HS-27A (cell line): Measurements from ENCODE around the gene CLASP1.
A peak's percentile ranks its signal among the peaks of the same experiment; 100 is the strongest.
"Not testable (repeated sequence)": the region's sequence is repeated elsewhere in the genome, so short reads cannot be mapped to it uniquely, and the experiment has no call there.

Experiments
- DNase-seq: peaks from one replicate; pipeline ENCODE4 v3.0.0-alpha.2; 2012; ENCODE audit warnings: low read depth, missing footprints

The CLASP1 gene

DNA sequence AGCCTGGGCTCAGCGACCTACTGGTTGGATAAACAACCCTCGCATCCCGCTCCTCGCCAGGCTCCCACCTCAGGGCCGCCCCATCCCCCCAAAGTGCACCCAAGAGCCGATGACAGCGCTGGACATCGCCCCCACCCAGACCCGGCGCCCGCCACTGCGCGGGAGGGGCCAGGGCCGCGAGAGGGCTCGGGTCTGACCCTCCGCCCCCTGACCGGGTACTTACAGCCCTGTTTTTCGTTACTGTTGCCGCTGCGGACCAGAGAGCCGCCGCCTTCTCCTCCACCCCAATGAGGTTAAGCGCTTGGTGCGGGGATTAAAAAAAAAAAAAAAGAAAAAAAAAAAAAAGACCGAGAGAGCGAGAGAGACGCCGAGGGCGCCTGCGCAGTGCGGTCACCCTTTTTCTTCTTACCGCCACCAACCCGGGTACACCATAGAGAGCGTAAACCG, at the start of gene CLASP1:
TSS of gene CLASP1 (minus strand) at position 314 of the 447 bp plus-strand sequence. CDS start 43,567 bp downstream, outside the sequence.
- no peak for DNase-seq

DNA sequence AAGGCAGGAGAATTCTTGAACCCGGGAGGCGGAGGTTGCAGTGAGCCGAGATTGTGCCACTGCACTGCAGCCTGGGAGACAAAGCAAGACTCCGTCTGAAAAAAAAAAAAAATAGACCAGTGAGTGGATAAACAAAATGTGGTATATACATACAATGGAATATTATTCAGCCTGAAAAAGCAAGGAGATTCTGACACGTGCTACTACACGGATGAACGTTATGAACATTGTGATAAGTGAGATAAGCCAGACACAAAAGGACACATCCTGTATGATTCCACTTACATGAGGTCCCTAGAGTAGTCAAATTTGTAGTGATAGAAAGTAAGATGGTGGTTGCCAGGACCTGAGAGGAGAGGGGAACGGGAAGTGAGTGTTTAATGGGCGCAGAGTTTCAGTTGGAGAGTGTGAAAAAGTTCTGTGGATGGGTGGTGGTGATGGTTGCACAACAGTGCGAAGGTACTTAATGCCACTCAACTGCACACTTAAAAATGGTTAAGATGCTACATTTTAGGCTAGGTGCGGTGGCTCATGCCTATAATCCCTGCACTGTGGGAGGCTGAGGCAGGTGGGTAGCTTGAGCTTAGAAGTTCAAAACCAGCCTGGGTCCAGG, 49.2 kb upstream of the CLASP1 start:
- DNase-seq, result no peak

DNA sequence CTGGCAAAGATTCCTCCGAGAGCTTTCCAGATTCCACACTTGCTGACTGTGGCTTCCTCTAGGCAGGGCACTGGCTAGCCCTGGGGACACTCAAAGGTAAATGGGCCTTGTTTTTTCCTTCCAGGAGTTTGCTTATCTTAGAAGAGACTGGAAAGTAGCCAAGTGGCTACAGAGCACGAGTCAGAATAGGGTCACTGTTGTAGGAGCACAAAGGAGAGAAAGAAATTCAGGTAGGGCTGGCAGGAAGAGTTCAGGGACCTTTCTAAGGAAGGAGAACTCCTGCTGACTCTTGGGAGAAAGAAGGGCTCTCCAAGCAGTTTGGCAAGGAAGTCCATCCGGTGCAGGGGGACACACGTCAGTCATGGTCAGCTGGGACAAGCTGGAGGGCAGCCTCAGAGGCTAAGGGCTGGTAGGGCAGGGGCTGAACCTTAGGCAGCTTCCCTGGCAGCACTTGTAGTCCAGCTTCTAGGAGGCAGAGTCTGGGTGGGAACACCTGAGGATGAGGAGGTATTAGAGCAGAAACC, 47.9 kb upstream of the CLASP1 start:
- DNase-seq, result no peak

DNA sequence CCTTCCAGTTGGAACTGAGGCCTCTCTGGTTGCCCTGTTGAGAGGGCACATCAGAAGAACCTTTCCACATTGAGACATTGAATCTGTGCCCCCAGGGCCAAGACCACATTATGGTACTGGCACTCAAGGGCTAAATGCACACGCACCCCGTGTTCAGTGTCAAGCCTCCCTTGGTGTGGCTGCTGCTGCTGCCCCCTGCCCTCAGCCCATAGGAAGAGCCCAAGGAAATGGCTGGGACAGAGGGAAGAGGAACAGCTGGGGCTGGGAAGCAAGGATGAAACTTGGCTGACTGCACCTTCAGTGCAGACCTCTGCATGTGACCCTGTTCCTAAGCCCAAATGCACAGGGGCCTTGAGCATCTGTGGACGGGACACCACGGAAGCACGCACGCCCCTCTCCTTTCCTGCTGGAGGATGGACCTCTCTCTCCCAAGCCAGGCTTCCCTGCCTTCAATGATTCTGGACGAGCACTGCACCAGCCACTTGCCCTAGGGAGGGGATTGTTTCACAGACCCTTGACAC, 47.2 kb upstream of the CLASP1 start:
- no peak for DNase-seq

DNA sequence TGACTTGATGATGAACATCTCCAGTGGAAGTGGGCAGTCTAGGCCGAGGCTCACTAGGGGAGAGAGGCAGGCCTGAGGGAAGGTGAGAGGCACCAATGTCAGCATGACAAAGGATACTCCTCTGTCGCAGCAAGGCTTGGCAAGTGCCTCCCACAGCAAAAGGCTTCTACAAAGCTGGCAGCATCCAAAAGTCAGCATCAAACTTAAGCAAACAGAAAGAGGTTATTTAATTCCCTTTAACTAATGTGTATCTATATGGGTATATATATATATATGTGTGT, 45.8 kb upstream of the CLASP1 start:
- DNase-seq, result no peak

DNA sequence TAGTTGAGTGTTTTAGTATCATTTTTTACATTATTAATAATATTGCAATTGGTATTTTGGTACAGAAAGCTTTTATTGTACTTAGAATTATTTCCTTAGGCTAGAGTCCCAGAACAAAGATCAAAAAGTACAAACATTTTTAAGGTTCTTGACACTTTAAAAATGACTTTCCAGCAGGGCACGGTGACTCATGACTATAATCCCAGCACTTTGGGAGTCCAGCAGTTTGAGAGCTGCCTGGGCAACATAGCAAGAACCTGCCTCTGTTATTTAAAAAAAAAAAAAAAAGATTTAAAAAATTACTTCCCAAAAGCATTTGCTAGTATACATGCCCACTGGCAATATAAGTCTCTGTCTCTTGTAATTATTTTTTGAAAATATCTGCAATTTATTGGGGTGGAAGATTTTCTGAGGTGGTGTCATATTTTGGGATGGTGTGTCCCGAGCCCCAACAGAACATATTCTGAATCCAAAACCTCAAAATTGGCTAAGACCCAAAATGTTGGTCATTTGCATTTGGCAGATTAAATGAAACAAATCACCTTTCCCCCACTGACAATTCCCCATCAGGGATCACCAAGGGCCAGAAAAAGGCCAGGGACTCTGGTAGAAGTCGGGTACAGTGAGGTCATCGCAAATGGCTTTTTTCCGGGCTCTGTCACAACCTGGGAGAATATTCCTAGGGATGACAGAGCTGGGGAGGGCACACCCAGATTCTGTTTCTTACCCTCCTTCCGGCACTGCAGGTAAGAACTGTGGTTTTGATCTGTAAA, 45.3 kb upstream of the CLASP1 start:
- DNase-seq, result peak; percentile 43

DNA sequence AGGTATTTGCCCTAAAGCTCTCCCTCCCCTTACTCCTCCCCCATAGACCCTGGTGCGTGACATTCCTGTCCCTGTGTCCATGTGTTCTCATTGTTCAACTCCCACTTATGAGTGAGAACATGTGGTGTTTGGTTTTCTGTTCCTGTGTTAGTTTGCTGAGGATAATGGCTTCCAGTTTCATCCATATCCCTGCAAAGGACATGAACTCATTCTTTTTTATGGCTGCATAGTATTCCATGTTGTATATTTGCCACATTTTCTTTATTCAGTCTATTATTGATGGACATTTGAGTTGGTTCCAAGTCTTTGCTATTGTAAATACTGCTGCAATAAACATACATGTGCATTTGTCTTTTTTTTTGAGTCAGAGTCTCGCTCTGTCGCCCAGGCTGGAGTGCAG, 41.3 kb upstream of the CLASP1 start:
- DNase-seq, result not testable (repeated sequence)

DNA sequence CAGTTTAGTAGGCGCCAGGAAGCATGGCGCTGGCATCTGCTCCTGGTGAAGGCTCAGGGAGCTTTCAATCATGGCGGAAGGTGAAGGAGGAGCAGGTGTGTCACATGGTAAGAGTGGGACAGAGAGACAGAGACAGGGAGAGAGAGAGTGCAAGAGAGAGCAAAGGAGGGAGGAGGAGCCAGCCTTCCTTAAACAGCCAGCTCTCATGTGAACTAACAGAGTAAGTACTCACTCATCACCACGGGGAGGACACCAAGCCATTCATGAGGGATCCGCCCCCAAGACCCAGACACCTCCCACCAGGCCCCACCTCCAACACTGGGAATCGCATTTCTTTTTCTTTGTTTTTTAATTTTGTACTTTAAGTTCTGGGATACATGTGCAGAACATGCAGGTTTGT, 40.8 kb upstream of the CLASP1 start:
- no peak for DNase-seq

DNA sequence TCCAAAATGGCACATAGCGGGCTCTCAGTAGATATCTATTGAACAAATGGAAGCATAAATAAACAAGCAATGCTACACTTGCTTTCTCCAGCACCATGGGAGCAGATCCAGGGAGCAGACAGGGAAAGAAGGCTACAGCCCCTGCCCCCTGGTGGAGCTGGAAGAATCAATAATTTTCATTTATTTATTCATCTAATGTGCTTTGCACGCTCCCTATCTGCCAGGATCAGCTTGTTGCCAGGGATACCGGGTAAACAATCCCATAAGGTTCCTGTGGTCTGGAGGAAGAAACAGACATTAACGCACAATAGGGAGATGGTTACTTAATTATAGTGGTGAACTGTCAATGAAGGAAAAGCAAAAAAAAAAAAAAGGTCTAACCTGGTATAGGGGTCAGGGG, 40.1 kb upstream of the CLASP1 start:
- DNase-seq, result no peak

DNA sequence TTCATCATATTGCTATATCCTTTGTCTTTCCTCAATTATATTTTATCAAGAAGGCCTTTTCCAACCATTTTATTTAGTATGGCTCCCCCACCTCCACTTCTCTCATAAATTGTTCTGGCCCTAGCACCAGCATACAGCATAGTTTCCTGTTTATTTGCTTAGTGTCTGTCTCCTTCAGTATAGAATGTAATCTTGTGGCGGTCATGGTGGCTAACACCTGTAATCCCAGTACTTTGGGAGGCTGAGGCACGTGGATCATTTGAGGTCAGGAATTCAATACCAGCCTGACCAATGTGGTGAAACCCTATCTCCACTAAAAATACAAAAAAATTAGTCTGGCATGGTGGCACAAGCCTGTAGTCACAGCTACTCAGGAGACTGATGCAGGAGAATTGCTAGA, 39.6 kb upstream of the CLASP1 start:
- no peak for DNase-seq

DNA sequence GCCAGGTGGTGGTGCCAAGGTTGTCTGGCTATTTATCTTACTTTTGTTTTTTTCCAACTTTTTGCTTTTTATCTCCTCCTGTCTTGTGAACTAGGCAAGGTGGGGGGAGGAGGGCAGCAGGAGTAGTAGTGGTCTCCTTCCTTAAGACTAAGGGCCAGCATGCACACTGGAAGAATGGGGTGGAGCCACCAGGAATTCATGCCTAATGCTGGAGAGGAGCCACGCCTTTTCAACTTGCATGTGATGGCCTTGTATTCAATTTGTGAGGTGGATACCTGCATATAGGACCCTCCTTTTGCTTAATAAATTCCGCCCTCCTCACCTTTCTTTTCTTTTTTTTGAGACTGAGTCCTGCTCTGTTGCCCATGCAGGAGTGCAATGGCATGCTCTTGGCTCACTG, 37.6 kb upstream of the CLASP1 start:
- DNase-seq, result no peak

DNA sequence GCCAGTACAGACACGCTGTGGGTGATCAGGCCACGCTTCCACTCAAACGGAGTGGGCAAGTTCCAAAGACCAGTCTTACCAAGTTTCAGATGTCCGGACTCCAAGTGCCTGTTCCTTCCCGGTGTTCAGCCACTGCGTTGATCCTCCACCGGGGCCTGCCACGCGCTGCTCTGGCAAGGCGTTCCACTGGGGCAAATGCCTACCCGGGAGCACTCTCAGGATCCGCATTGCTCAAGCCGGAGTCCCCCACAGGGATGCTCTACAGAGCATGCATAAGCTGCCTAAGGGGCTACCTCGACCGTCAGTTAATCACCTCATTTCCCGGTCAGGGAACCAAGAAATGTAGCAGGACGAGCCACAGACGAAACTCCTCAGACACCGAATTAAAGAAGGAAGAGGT, 37.0 kb upstream of the CLASP1 start:
- no peak for DNase-seq

DNA sequence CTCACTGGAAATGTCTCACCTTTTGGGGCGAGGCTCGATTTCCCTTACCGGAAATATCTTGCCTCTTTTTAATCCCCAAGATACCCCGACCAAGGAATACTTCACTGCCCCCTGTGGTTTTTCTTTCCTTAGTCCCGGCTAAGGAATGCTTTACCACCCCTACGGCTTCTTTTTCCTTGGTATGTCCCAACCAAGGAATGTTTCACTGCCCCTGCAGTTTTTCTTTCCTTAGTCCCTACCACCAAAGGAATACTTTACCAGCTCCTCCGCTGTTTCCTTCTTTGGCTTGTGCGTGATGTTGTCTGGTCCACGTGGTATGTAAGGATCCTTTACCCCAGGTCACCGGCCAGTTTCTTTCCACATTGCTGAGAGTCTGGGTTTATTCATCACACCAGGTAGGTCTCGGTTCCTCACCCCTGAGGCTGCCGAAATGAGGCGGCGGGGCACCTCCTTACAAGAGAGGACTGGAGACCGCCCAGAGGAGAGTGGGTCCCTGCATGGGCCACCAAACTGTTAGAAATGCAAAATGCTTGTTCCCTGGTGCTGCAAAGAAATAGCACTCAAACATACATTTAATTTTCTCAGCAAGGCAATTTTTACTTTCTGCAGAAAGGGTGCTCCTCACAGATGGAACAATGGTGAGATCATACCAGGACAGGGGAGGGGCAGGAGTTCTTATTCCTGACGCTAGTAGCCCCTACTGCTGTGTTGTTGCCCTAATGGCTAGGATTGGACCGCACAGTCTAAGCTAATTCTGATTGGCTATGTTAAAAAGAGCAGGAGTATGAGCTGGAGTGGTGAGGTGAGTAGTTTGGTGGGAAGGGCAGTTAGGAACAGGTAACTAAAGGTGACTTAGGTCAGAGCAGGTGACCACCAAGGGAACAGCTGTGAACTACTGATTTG, 33.4 kb upstream of the CLASP1 start:
- DNase-seq, result no peak

DNA sequence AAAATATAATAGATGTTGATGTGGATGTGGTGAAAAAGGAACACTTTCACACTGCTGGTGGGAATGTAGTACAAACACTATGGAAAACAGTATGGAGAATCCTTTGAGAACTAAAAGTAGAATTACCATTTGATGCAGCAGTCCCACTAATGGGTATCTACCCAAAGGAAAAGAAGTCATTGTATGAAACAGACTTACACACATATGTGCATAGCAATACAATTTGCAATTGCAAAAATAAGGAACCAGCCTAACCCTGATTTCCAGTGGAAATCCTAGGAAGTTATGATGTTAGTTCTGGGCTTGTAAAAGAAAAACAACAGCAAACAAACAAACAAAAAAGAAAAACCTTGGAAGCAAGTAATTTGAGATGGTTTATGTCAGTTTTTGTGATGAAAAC, 28.6 kb upstream of the CLASP1 start:
- DNase-seq, result no peak

DNA sequence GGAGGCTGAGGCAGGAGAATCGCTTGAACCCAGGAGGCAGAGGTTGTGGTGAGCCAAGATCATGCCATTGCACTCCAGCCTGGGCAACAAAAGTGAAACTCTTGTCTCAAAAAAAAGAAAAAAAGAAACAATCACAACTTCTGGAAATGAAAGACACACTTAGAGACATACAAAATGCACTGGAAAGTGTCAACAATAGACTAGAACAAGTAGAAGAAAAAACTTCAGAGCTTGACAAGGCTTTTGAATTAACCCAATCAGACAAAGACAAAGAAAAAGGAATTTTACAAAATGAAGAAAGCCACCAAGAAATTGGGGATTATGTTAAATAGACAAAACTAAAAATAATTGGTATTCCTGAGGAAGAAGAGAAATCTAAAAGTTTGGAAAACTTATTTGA, 22.4 kb upstream of the CLASP1 start:
- DNase-seq, result not testable (repeated sequence)

DNA sequence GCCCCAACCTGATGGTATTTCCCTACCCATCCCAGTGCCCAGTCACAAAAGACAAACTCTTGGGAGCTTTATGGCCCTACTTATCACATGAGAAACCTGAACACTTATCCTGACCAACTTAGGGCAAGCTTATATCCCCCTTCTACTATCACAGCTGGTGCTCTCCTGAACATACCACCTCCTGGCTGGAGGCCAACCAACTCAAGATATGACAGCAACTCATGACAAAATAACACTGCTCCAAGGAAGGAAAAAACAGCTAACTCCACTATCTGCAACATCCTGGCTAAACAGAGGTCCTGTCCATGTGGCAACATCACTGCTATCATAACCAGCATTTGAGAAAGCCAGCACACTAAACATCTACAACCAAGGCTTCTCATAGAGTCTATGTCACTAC, 20.9 kb upstream of the CLASP1 start:
- DNase-seq, result no peak

DNA sequence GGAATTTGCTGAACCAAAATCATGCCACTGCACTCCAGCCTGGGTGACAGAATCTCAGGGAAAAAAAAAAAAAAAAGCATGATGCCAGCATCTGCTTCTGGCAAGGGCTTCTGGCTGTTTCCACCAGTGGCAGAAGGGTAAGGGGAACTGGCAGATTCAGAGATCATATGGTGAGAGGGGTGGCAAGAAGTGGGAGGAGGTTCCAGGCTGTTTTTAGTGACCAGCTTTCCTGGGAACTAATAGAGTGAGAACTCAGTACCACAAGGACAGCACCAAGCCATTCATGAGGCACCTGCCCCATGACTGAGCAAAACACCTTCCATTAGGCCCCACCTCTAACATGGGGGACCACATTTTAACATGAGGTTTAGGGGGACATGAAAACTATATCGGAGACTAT, 18.4 kb upstream of the CLASP1 start:
- DNase-seq, result no peak

DNA sequence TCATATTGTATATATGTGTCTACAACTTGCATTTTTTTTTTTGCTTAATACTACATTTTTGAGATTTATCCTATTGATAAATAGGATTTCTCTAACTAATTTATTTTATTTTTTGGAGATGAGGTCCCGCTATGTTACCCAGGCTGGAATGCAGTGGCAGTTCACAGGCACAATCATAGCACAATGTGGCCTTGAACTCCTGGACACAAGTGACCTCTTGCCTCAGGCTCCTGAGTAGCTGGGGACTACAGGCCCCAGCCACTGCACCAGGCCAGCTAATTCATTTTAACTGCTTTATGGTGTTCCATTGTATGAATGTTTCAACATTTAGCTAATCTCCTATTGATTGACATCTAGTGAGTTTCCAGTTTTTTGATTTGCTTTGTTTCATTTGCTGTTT, 16.8 kb upstream of the CLASP1 start:
- DNase-seq, result no peak

DNA sequence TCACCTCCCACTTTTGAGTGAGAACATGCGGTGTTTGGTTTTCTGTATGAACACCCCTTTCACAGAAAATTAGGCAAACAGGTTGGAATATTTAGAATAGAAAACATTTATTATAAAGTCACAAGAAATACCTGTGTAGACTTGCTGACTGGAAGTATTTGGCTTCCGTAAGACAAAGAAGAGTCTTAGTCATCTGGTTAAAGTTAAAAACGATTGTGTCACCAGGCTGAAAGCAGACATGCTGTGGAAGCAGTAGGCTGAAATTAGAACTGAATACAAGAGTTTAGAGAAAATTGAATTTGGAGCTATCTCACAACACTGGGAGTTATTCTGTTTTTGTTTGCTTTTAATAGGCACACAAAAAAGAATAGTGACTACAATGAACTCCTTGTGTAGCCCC, 16.2 kb upstream of the CLASP1 start:
- no peak for DNase-seq

DNA sequence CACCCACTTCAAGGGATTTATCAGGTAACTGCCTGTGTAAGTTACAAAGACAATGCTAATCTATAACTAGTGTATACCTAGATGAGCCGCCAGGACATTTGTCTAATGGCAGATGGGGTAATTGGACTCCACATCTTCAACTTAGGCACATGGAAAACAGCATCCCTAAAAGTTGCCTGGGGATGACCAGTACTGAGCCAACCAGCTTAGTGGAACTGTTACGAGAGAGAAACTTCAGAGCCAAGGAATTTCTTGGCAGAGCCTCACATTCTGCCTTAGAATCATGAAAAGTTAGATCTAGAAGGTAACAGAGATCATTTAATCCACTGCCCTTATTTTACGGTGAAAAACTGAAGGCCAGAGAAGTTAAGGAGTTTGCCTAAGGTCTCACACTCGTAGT, 15.5 kb upstream of the CLASP1 start:
- no peak for DNase-seq

DNA sequence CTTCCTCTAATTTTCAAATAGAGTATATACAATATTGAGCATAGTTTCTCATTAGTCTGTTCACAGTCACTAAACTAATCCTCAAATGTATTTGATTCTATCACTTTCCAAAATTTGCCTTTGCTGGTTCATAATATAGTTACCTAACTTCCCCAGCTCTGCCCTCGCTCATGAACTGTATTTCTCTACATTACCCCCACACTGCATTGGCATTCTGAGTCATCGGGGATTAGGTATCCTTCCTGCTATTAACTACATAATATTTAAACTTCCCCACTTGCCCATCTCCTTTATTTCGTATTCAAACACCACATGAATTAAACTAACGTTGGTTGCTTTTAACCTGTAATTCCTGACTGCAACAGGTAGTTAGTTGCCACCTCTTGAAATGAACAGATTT, 14.8 kb upstream of the CLASP1 start:
- no peak for DNase-seq

DNA sequence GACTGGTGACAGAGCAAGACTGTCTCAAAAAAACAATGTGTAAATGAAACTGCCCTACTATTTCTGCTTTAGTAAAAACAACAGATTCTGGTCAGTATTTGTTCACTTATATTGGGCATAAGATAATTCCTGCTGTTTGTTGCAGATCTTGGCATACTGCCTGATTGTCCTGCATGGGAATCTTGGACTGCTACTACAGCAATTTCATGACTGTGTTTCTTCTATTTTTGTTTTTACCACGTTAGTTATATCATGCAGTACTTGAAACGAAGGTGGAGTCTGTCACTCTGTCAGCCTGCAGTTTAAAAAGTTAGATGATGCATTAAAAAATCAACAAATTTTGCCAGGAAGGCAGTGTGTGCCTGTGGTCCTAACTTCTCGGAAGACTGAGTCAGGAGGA, 14.2 kb upstream of the CLASP1 start:
- no peak for DNase-seq

DNA sequence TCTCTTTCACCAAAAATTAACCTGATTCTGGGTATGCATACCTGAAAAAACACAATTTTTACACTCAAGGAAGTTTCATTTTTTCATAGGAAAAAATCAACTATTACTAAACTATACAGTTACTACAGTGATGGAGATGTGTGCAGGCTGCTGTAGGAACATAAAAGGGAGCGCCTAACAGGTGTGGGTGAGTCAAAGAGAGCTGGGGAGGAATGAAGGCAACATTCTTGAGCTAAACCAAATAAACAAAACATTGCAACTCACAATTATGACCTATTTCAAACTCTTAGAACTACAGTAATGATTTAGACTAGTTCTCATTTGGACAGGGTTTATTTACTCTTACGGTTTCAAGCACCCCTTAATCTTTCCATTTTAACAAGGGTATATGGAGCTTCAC, 13.4 kb upstream of the CLASP1 start:
- DNase-seq, result no peak
